ENCODE measurements around the gene ARMC9. TPM values are rescaled to one million over a fixed set of nuclear protein-coding genes. Genes with fewer than 3 reads are reported as not detected.
A peak's percentile ranks its signal among the peaks of the same experiment; 100 is the strongest.

The ARMC9 gene
- total and polyA plus RNA-seq, 11 donors = 0.95 to 4.7 (median 2.4) TPM

- Histone ChIP-seq H3K4me1 (peaks cover 0 to 20% (median 1%) of the 10 kb centered on the region in 12 donors), H3K27ac (no peak overlapping the region), H3K27me3 (no peaks in the 10 kb centered on the region), H3K4me3 (no peak overlapping the region), H3K36me3 (no peaks in the 10 kb centered on the region), H3K9me3 (peaks cover 0 to 15% (median 0%) of the 10 kb centered on the region in 12 donors)
- intact Hi-C loops (cut with DNase I) = no loop called here
- ATAC-seq = no peak
- TF ChIP-seq, protein P1, sequence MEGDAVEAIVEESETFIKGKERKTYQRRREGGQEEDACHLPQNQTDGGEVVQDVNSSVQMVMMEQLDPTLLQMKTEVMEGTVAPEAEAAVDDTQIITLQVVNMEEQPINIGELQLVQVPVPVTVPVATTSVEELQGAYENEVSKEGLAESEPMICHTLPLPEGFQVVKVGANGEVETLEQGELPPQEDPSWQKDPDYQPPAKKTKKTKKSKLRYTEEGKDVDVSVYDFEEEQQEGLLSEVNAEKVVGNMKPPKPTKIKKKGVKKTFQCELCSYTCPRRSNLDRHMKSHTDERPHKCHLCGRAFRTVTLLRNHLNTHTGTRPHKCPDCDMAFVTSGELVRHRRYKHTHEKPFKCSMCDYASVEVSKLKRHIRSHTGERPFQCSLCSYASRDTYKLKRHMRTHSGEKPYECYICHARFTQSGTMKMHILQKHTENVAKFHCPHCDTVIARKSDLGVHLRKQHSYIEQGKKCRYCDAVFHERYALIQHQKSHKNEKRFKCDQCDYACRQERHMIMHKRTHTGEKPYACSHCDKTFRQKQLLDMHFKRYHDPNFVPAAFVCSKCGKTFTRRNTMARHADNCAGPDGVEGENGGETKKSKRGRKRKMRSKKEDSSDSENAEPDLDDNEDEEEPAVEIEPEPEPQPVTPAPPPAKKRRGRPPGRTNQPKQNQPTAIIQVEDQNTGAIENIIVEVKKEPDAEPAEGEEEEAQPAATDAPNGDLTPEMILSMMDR (IDR thresholded peaks at IDR 0.05) = no peak
- TF ChIP-seq POLR2A (IDR thresholded peaks at IDR 0.05) = no peak
- 82 to 89% (median 85%) methylated on average over 2 to 3 of the region's 3 CpGs for WGBS, 4 donors
- peak in 1 of 5 donors; percentile 6 for DNase-seq
These were observed 188.0 kb downstream of the ARMC9 start for GRCh38 chr2:231386446-231386845.

- H3K9me3 ChIP-seq = peaks cover 0 to 15% (median 0%) of the 10 kb centered on the region in 12 donors
- H3K4me3 ChIP-seq = no peak overlapping the region
- 63 to 77% (median 66%) methylated on average over 21 to 26 of the region's 26 CpGs for WGBS, 4 donors
- intact Hi-C loops (cut with DNase I) = no loop called here
- peak overlapping the region in 8 of 12 donors; percentile 13 to 50 (median 40) for H3K27ac ChIP-seq
- TF ChIP-seq, protein P1 (IDR thresholded peaks at IDR 0.05) = peak in 1 of 12 donors; percentile 16
- TF ChIP-seq POLR2A (IDR thresholded peaks at IDR 0.05) = no peak
- no peaks in the 10 kb centered on the region for H3K36me3 ChIP-seq
- H3K27me3 ChIP-seq = no peaks in the 10 kb centered on the region
- peak; percentile 60 to 89 (median 83) for ATAC-seq
- peak; percentile 57 to 85 (median 76) for DNase-seq
- peaks cover 0 to 21% (median 1%) of the 10 kb centered on the region in 12 donors for H3K4me1 ChIP-seq
These were observed 189.7 kb downstream of the ARMC9 start for GRCh38 chr2:231387904-231388724.

GRCh38 chr2:231388725-231389346, 190.4 kb downstream of the ARMC9 start:
- intact Hi-C loops (cut with DNase I) = no loop called here
- ATAC-seq (peak in 1 of 4 donors; percentile 27), DNase-seq (peak in 1 of 5 donors; percentile 52)
- no peak for TF ChIP-seq POLR2A (IDR thresholded peaks at IDR 0.05)
- TF ChIP-seq, protein P1 (IDR thresholded peaks at IDR 0.05) = no peak
- peaks cover 0 to 25% (median 1%) of the 10 kb centered on the region in 12 donors for H3K4me1 ChIP-seq
- peaks cover 0 to 4% (median 0%) of the 10 kb centered on the region in 9 donors for H3K27me3 ChIP-seq
- WGBS, 4 donors = 86 to 90% (median 87%) methylated on average over 12 to 15 of the region's 15 CpGs
- no peaks in the 10 kb centered on the region for H3K36me3 ChIP-seq
- peaks cover 0 to 15% (median 0%) of the 10 kb centered on the region in 12 donors for H3K9me3 ChIP-seq
- H3K4me3 ChIP-seq = no peak overlapping the region
- H3K27ac ChIP-seq = peak overlapping the region in 7 of 12 donors; percentile 13 to 50 (median 41)

DNA sequence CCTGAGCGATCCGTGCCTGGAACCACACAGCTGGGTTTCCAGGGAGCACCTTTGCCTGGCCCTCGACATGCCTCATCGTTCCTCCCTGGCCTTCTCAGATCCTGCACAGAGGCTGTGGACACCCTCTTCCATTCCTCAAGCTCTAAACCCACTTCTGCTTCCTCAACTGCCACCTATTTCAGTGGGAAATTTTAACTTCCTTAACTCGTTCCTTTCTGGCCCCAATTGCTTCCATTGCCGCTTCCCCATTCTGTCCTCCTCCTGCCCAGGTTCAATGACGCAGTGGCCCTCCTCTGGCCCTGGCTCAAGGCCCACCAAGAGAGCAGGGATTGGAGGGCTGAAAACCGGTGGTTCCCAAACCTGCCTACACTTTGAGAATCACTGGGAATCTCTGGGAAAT, 192.2 kb downstream of the ARMC9 start:
- no peak for TF ChIP-seq POLR2A (IDR thresholded peaks at IDR 0.05)
- TF ChIP-seq, protein P1 (IDR thresholded peaks at IDR 0.05) = no peak
- Histone ChIP-seq H3K4me1 (peaks cover 0 to 33% (median 4%) of the 10 kb centered on the region in 12 donors), H3K9me3 (peaks cover 0 to 2% (median 0%) of the 10 kb centered on the region in 12 donors), H3K4me3 (no peak overlapping the region), H3K27me3 (peaks cover 0 to 18% (median 3%) of the 10 kb centered on the region in 9 donors), H3K27ac (no peak overlapping the region), H3K36me3 (no peaks in the 10 kb centered on the region)
- no peak for ATAC-seq
- 73 to 90% (median 80%) methylated on average over 8 of the region's 8 CpGs for WGBS, 4 donors
- intact Hi-C loops (cut with DNase I) = loop anchor here in 1 of 10 donors (5.0 kb wide), 1 partner anchor 93 kb away; no protein-coding TSS in a partner anchor
- DNase-seq = no peak

All from heart left ventricle (tissue), 16 donors.